A673 (cell line): ENCODE data around the gene FLCN. TPM values are rescaled to one million over a fixed set of nuclear protein-coding genes. Genes with fewer than 3 reads are reported as not detected.

Experiments used
- BruUV-seq: library from RNA; stranded (reverse); fragments of 400-500 nt; replicated peaks from 2 replicates; lab custom pipeline; 2021; lab: Mats Ljungman, UMichigan
- CTCF ChIA-PET: fragments of 300-600 bp; sonication (Branson Sonifier 250); formaldehyde crosslinking; loops from one replicate; lab custom pipeline; 2022; ENCODE audit warnings: antibody characterized with exemption; lab: Charles Lee
- POLR2A ChIA-PET: fragments of 300-600 bp; sonication (Branson Sonifier 250); formaldehyde crosslinking; loops from one replicate; lab custom pipeline; 2022; ENCODE audit warnings: antibody characterized with exemption; ENCODE audit not compliant: low non-redundant PET; lab: Charles Lee
- DNase-seq: peaks from one replicate; pipeline ENCODE4 v3.0.0-alpha.2; 2015; ENCODE audit warnings: low spot score
- H3K27ac ChIP-seq: fragments of 200-600 bp; sonication (generic); 2 replicates; pipeline ENCODE4 v1.5.1; 2016; ENCODE audit warnings: mixed run types, low read depth, mild to moderate bottlenecking, mixed read lengths, antibody characterized with exemption, low read length; ENCODE audit not compliant: poor library complexity, severe bottlenecking
- H3K27me3 ChIP-seq: fragments of 200-600 bp; sonication (generic); replicated peaks from 2 replicates; pipeline ENCODE4 v1.6.1; 2017; ENCODE audit warnings: mixed run types, low read depth, mild to moderate bottlenecking, mixed read lengths, antibody characterized with exemption, low read length; ENCODE audit not compliant: insufficient read depth, poor library complexity
- H3K36me3 ChIP-seq: fragments of 200-600 bp; sonication (generic); 2 replicates; pipeline ENCODE4 v1.6.1; 2016; ENCODE audit warnings: mixed run types, mild to moderate bottlenecking, mixed read lengths, antibody characterized with exemption, low read length; ENCODE audit not compliant: insufficient read depth, poor library complexity, severe bottlenecking
- H3K4me1 ChIP-seq: fragments of 200-600 bp; sonication (generic); 2 replicates; pipeline ENCODE4 v1.6.1; 2017; ENCODE audit warnings: mixed run types, mild to moderate bottlenecking, mixed read lengths, antibody characterized with exemption, low read length; ENCODE audit not compliant: insufficient read depth, poor library complexity, severe bottlenecking
- H3K4me3 ChIP-seq: fragments of 200-600 bp; sonication (generic); 2 replicates; pipeline ENCODE4 v1.5.1; 2016; ENCODE audit warnings: low read depth, mixed run types, mild to moderate bottlenecking, mixed read lengths, low read length; ENCODE audit not compliant: poor library complexity, severe bottlenecking
- H3K9me3 ChIP-seq: fragments of 200-600 bp; sonication (generic); 2 replicates; pipeline ENCODE4 v1.6.1; 2016; ENCODE audit warnings: mixed run types, low read depth, mild to moderate bottlenecking, mixed read lengths, antibody characterized with exemption, low read length; ENCODE audit not compliant: poor library complexity, severe bottlenecking
- EZH2 ChIP-seq: fragments of 200-600 bp; sonication (generic); IDR thresholded peaks from 2 replicates; pipeline ENCODE4 v1.6.1; 2017; ENCODE audit warnings: borderline replicate concordance, low read depth, mild to moderate bottlenecking, mixed read lengths, antibody characterized with exemption, low read length; ENCODE audit not compliant: poor library complexity, severe bottlenecking
- intact Hi-C: fragments of 100-400 bp; cut with micrococcal nuclease; formaldehyde crosslinking; loops from one replicate; pipeline ENCODE4 v1.10.0; 2022; ENCODE audit not compliant: unreplicated experiment
- total RNA-seq: library from RNA; stranded (reverse); gene quantifications from 2 replicates; pipeline ENCODE4 v1.2.3, GENCODE V29; 2021
- TF ChIP-seq, protein P1 (sequence below): fragments of 300-800, 200-600 bp; sonication (generic); conservative IDR thresholded peaks from 2 replicates; pipeline ENCODE4 v1.5.1; 2017; ENCODE audit warnings: low read depth, mild to moderate bottlenecking, antibody characterized with exemption, low read length, moderate library complexity, mixed read lengths

FLCN gene
- total RNA-seq, 1 experiment from 2014 or later = 60.2 TPM

DNA sequence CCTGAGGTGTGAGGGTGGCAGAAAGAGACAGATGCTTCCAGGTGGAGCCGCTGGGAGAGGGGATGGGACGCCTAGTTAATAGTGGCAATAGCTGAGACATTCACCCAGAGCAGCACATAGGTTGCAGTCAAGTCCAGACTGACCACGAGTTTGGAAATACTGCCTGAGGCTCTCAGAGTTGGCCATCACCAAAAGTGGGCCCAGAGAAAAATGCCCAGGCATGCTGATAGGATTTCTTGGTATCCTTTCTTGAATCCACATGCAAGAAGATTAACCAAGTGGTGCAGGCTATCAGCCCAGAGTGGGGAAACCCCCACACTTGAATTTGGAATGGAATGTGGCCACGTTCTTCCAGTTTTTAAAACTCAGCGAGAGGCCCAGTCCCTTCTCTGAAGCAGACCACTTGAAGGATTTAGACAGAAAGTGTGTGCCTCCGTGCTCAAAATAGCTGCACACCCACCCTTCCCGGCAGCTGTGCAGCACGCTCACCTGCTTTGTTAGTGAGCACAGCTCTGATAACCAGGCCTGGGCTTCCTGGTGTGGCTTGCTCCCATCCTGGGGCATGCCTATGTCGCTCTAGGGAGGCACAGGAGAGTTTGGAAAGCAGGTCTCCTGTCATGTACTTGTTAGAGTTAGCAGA, 66.5 kb downstream of the FLCN start:
- Histone ChIP-seq H3K36me3 (peaks cover 57% of the 10 kb centered on the region), H3K27me3 (no peaks in the 10 kb centered on the region), H3K9me3 (no peaks in the 10 kb centered on the region), H3K4me3 (no peak overlapping the region), H3K4me1 (no peaks in the 10 kb centered on the region), H3K27ac (no peak overlapping the region)
- no TSS peak for BruUV-seq
- DNase-seq = no peak
- CTCF ChIA-PET = no interaction called here
- TF ChIP-seq EZH2 = no peak
- TF ChIP-seq, protein P1, sequence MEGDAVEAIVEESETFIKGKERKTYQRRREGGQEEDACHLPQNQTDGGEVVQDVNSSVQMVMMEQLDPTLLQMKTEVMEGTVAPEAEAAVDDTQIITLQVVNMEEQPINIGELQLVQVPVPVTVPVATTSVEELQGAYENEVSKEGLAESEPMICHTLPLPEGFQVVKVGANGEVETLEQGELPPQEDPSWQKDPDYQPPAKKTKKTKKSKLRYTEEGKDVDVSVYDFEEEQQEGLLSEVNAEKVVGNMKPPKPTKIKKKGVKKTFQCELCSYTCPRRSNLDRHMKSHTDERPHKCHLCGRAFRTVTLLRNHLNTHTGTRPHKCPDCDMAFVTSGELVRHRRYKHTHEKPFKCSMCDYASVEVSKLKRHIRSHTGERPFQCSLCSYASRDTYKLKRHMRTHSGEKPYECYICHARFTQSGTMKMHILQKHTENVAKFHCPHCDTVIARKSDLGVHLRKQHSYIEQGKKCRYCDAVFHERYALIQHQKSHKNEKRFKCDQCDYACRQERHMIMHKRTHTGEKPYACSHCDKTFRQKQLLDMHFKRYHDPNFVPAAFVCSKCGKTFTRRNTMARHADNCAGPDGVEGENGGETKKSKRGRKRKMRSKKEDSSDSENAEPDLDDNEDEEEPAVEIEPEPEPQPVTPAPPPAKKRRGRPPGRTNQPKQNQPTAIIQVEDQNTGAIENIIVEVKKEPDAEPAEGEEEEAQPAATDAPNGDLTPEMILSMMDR = no peak
- intact Hi-C loops = no loop called here
- POLR2A ChIA-PET = interaction anchor here (0.7 kb wide), 1 partner anchor 94 kb away, joined by 8 read pairs; no protein-coding TSS in a partner anchor

DNA sequence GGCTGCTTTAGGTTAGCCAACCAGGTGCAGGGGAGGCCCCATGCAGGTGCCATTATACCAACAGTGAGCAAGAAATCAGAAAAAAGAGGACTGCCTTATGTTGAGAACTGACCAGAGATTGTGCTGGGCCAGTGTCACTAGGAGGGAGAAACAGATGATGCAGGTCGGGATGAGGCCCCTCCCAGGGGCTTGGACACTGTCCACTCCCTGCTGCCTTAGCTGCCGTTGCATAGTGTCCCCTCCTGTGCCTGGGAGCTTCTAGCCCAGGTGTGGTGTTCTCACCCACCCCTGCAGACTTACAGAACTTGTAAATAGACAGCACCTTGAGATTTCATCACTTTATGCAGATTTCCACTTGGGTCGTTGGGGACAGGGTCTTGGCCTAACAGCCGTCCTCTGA, 67.6 kb downstream of the FLCN start:
- no peak for DNase-seq
- CTCF ChIA-PET = no interaction called here
- intact Hi-C loops = no loop called here
- no peak overlapping the region for H3K4me3 ChIP-seq
- no peak overlapping the region for H3K27ac ChIP-seq
- POLR2A ChIA-PET = no interaction called here
- H3K9me3 ChIP-seq = no peaks in the 10 kb centered on the region
- no TSS peak for BruUV-seq
- peaks cover 62% of the 10 kb centered on the region for H3K36me3 ChIP-seq
- no peaks in the 10 kb centered on the region for H3K27me3 ChIP-seq
- no peaks in the 10 kb centered on the region for H3K4me1 ChIP-seq
- no peak for TF ChIP-seq EZH2

GRCh38 chr17:17168401-17168800, 68.6 kb downstream of the FLCN start:
- ChIA-PET CTCF (no interaction called here), POLR2A (no interaction called here)
- H3K4me3 ChIP-seq = no peak overlapping the region
- H3K9me3 ChIP-seq = no peaks in the 10 kb centered on the region
- no TSS peak for BruUV-seq
- H3K27me3 ChIP-seq = no peaks in the 10 kb centered on the region
- intact Hi-C loops = no loop called here
- no peak for DNase-seq
- no peaks in the 10 kb centered on the region for H3K4me1 ChIP-seq
- peaks cover 61% of the 10 kb centered on the region for H3K36me3 ChIP-seq
- no peak overlapping the region for H3K27ac ChIP-seq
- TF ChIP-seq EZH2 = no peak
- TF ChIP-seq, protein P1 = no peak

GRCh38 chr17:17167986-17168385, 69.0 kb downstream of the FLCN start:
- Histone ChIP-seq H3K27ac (no peak overlapping the region), H3K9me3 (no peaks in the 10 kb centered on the region), H3K4me1 (no peaks in the 10 kb centered on the region), H3K4me3 (no peak overlapping the region), H3K27me3 (no peaks in the 10 kb centered on the region), H3K36me3 (peaks cover 63% of the 10 kb centered on the region)
- no peak for TF ChIP-seq EZH2
- TF ChIP-seq, protein P1 = no peak
- intact Hi-C loops = no loop called here
- no peak for DNase-seq
- ChIA-PET POLR2A (no interaction called here), CTCF (no interaction called here)
- BruUV-seq = no TSS peak
